ENCODE results near the gene DDX41. TPM values are rescaled to one million over a fixed set of nuclear protein-coding genes. Genes with fewer than 3 reads are reported as not detected.

Gene DDX41
- total RNA-seq, 1 donor from 2014 or later, result 157 TPM

DNA sequence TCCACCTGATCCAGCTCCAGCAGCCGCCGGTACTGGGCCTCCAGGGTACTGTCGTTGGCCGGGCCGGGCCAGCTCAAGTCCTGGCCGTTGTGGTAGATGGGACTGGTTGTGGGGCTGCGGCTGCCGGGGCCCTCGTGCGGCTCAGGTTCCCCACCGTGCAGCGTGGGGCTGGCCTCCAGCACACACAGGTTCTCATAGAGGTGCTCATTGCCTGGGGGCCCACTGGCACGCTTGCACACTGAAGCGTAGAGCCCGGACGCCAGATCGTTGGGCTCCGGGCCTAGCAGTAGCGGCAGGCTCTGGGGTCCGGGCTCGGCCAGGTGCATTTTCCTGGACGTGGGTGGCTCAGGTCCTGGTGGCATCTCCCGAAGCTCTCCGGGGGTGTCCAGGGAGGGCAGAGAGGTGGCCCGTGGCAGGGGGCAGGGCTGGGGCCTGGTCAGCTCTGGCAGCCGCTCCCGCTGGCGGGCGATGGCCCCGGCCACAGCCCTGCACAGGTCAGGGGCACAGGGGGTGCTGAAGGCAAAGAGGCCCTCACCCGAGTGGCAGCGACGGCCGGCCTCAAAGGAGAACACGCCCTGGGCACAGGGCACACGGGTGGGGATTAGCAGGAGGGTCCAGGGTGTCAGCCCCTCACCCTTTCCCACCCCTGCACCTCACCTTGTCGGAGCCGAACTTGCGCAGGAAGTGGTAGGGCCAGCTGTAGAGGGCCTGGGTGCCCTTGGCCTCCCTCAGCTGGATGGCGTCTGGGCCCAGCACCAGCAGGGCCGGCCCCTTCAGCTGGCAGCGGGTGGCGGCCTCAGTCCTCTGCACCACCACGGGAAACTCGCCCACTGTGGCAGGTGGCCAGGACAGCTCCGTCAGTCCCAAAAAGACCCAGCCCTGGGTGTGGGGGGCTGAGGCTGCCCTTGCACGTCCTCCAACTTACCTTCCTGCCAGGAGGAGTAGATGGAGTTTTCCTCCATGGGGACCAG, 12.4 kb downstream of the DDX41 start:
- H3K4me3 Mint-ChIP-seq, result no peak overlapping the region

GRCh38 chr5:177503351-177504085, 13.2 kb downstream of the DDX41 start:
- Mint-ChIP-seq H3K4me1 (peaks cover 10% of the 10 kb centered on the region), H3K27me3 (peaks cover 14% of the 10 kb centered on the region)
- intact Hi-C loops (cut with micrococcal nuclease), result no loop called here

More for the DNA sequence above, 12.4 kb downstream of the DDX41 start:
- no peaks in the 10 kb centered on the region for H3K36me3 Mint-ChIP-seq (ENCODE audit: low read depth)
- no peaks in the 10 kb centered on the region for H3K9me3 Mint-ChIP-seq
- peaks cover 8% of the 10 kb centered on the region for H3K27me3 Mint-ChIP-seq
- intact Hi-C loops (cut with micrococcal nuclease), result no loop called here
- H3K27ac Mint-ChIP-seq, result no peak overlapping the region
- H3K4me1 Mint-ChIP-seq, result peaks cover 9% of the 10 kb centered on the region
- DNase-seq, result no peak

DNA sequence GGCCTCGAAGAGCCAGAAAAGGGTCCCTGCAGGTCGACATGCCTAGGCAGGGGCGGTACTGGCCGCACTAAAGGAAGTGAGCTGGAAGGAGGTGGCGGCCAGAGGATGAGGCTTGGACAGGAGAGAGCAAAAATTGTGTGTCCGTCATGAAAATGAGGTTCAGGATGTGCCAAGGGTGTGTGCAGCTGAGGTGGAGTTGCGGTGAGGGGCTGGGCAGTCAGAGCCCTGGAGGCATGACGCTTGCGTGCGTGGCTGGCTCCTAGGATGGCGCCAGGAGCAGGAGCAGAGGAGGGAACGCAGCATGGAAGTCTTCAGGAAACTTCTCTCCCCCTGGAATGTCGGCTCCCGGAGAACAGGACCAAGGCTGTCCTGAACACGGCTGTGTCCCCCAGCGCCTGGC, 13.9 kb downstream of the DDX41 start:
- Mint-ChIP-seq H3K4me3 (no peak overlapping the region), H3K27me3 (peaks cover 18% of the 10 kb centered on the region), H3K36me3 (ENCODE audit: low read depth) (no peaks in the 10 kb centered on the region), H3K4me1 (peaks cover 15% of the 10 kb centered on the region), H3K9me3 (no peaks in the 10 kb centered on the region), H3K27ac (no peak overlapping the region)
- DNase-seq, result no peak
- intact Hi-C loops (cut with micrococcal nuclease), result no loop called here

More at GRCh38 chr5:177503351-177504085, 13.2 kb downstream of the DDX41 start:
- Mint-ChIP-seq H3K27ac (no peak overlapping the region), H3K9me3 (no peaks in the 10 kb centered on the region), H3K36me3 (ENCODE audit: low read depth) (no peaks in the 10 kb centered on the region), H3K4me3 (no peak overlapping the region)
- no peak for DNase-seq

DNA sequence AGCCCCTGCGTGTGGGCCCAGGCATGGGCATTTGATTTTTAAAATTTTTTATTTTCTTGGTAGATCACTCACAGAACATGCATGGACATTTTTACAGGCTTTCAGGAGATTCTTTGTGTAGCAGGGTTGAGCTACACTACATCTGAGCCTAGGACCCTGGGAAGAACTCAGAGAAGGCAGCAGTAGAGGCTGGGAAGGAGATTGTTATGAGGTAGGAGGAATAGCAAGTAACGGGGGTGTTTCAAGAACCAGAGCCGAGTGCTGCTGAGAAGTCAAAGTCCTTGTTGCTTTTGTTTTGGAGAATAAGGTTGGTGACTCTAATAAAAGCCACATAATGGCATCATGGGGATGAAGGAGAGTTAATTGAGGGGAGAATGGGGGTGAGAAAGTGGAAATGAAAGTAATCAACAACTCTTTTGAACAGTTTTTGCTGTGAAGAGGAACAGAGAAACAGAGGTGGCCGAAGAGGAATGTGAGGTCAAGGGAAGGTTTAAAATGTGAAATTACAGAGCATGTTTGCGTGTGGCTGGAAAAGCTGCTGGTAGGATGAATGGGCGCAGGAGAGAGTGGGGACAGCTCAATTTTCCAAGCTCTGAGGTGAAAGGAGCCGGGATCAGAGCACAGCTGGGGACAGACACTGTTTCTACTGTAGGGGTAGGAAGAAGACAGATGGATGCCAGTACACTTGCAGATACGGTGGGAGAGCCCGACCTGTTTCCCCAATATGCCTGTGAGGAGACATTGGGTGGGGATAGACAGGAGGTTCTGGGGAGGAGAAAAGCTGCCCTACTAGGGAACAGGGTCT, 14.7 kb downstream of the DDX41 start:
- H3K36me3 Mint-ChIP-seq (ENCODE audit: low read depth), result no peaks in the 10 kb centered on the region
- intact Hi-C loops (cut with micrococcal nuclease), result loop anchor here (1.0 to 2.0 kb wide), 3 partner anchors 112 to 191 kb away; partner anchors contain the start of gene MXD3
- no peak overlapping the region for H3K27ac Mint-ChIP-seq
- no peak for DNase-seq
- H3K4me3 Mint-ChIP-seq, result no peak overlapping the region
- H3K27me3 Mint-ChIP-seq, result peaks cover 21% of the 10 kb centered on the region
- H3K9me3 Mint-ChIP-seq, result no peaks in the 10 kb centered on the region
- peaks cover 17% of the 10 kb centered on the region for H3K4me1 Mint-ChIP-seq

- intact Hi-C loops (cut with micrococcal nuclease), result loop anchor here (1.0 to 2.0 kb wide), 3 partner anchors 111 to 190 kb away; partner anchors contain the start of gene MXD3
- H3K4me1 Mint-ChIP-seq, result peaks cover 21% of the 10 kb centered on the region
- DNase-seq, result peak; percentile 95
- H3K36me3 Mint-ChIP-seq (ENCODE audit: low read depth), result no peaks in the 10 kb centered on the region
- H3K27ac Mint-ChIP-seq, result no peak overlapping the region
- H3K9me3 Mint-ChIP-seq, result no peaks in the 10 kb centered on the region
- H3K27me3 Mint-ChIP-seq, result peaks cover 21% of the 10 kb centered on the region
- no peak overlapping the region for H3K4me3 Mint-ChIP-seq
Observed at GRCh38 chr5:177500685-177501522, 15.9 kb downstream of the DDX41 start.

- Mint-ChIP-seq H3K4me1 (peaks cover 26% of the 10 kb centered on the region), H3K27me3 (peaks cover 21% of the 10 kb centered on the region), H3K4me3 (peak overlapping the region; percentile 14), H3K36me3 (ENCODE audit: low read depth) (no peaks in the 10 kb centered on the region), H3K27ac (peak overlapping the region; percentile 5), H3K9me3 (no peaks in the 10 kb centered on the region)
- intact Hi-C loops (cut with micrococcal nuclease), result loop anchor here (2.0 kb wide), 2 partner anchors 181 to 189 kb away; partner anchors contain the start of gene MXD3
- DNase-seq, result no peak
Observed at GRCh38 chr5:177499842-177500241, 16.9 kb downstream of the DDX41 start.

GRCh38 chr5:177498013-177498787, 18.6 kb downstream of the DDX41 start:
- peaks cover 21% of the 10 kb centered on the region for H3K27me3 Mint-ChIP-seq
- intact Hi-C loops (cut with micrococcal nuclease), result no loop called here
- DNase-seq, result no peak
- H3K4me1 Mint-ChIP-seq, result peaks cover 36% of the 10 kb centered on the region
- peak overlapping the region; percentile 78 for H3K27ac Mint-ChIP-seq
- no peaks in the 10 kb centered on the region for H3K9me3 Mint-ChIP-seq
- peaks cover 3% of the 10 kb centered on the region for H3K36me3 Mint-ChIP-seq (ENCODE audit: low read depth)
- H3K4me3 Mint-ChIP-seq, result peak overlapping the region; percentile 89

DNA sequence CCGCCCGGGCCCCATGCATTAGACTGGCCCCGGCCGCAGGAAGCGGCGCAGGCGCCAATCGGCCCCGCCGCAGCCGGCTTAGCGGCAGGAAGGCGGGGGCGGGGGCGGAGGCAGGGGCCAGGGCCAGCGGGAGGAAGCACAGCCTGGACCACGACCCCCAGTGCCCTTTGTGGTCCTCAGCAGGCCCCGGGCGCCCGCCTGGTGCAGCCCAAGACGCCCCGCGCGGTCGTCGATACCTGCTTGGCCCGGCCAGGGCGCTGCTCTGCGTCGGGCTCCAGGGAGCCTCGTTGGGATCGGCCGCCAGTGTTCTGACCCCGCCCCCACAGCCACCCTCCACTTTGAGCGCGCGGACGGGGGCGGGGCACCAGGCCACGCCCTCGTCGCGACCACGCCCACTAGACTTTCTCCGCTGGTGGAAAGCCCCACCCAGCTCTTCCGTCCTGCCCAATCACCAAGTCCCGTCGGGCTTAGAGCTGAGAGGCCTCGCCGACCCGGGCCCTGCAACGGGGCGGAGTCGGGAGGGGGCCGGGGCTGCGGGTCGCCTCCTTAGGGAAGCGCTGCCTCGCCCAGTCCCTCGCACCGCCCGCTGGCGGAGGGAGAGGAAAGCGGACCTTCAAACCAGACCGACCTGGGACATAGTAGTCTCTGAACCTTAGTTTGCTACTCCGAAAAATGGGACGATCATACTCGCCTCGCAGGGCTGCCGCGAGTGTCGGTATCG, 19.3 kb downstream of the DDX41 start, which contains the start of gene PDLIM7:
Gene PDLIM7, minus strand, starts transcription at position 313 of the 721 bp plus-strand sequence. CDS start 1,092 bp downstream, outside the sequence.
- Mint-ChIP-seq H3K27me3 (peaks cover 21% of the 10 kb centered on the region), H3K4me1 (peaks cover 39% of the 10 kb centered on the region), H3K4me3 (peak within 1 kb of the TSS; percentile 89), H3K27ac (peak within 1 kb of the TSS; percentile 78), H3K9me3 (no peaks in the 10 kb centered on the region), H3K36me3 (ENCODE audit: low read depth) (peaks cover 8% of the 10 kb centered on the region)
- DNase-seq, result peak; percentile 98
- intact Hi-C loops (cut with micrococcal nuclease), result loop anchor here (1.0 to 2.0 kb wide), 7 partner anchors 19 to 363 kb away; partner anchors contain the start of gene GRK6

GRCh38 chr5:177496727-177497291, 20.0 kb downstream of the DDX41 start:
- peaks cover 8% of the 10 kb centered on the region for H3K36me3 Mint-ChIP-seq (ENCODE audit: low read depth)
- no peaks in the 10 kb centered on the region for H3K9me3 Mint-ChIP-seq
- peaks cover 21% of the 10 kb centered on the region for H3K27me3 Mint-ChIP-seq
- peak overlapping the region; percentile 89 for H3K4me3 Mint-ChIP-seq
- H3K4me1 Mint-ChIP-seq, result peaks cover 35% of the 10 kb centered on the region
- no peak for DNase-seq
- intact Hi-C loops (cut with micrococcal nuclease), result loop anchor here (1.0 to 2.0 kb wide), 7 partner anchors 18 to 362 kb away; partner anchors contain the start of gene GRK6
- peak overlapping the region; percentile 51 for H3K27ac Mint-ChIP-seq

DNA sequence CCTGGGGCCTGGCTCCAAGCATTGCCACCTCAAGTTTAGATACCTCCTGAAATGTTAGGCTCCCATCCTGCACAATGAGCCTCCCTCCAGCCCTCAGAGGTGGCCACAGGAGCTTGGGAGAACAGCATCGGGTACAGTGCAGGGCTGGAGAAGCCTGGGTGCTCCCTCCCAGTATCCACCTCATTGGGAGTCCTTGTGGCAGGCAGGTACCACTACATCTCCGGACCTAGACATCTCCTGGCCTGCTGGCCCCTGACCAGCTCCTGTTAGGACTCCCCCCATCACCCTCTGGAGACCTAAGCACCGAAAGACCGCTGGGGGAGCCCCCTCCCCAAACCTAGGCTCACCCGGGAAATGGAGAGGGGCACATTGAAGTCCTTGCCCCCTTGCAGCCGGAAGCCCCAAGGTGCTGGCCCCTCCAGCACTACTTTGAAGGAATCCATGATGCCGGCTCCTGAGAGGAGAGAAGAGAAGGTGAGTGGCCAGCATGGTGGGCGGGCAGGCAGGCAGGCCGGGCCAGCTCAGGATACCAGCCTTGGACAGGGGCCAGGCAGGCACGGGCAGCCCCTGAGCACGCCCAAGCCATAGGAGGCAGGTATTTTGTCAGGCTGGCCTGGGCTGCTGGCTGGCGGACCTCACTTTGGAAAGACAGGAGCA, 20.6 kb downstream of the DDX41 start:
- H3K27me3 Mint-ChIP-seq, result peaks cover 21% of the 10 kb centered on the region
- H3K36me3 Mint-ChIP-seq (ENCODE audit: low read depth), result peaks cover 10% of the 10 kb centered on the region
- peak overlapping the region; percentile 75 for H3K27ac Mint-ChIP-seq
- H3K9me3 Mint-ChIP-seq, result no peaks in the 10 kb centered on the region
- peak overlapping the region; percentile 89 for H3K4me3 Mint-ChIP-seq
- H3K4me1 Mint-ChIP-seq, result peaks cover 35% of the 10 kb centered on the region
- DNase-seq, result no peak
- intact Hi-C loops (cut with micrococcal nuclease), result loop anchor here (2.0 kb wide), 3 partner anchors 17 to 361 kb away; no protein-coding TSS in a partner anchor
